Hair follicle dermal papilla cell (primary cell): Measurements from ENCODE around the gene WFDC12. TPM values are rescaled to one million over a fixed set of nuclear protein-coding genes. Genes with fewer than 3 reads are reported as not detected.

ENCODE experiments used
- total RNA-seq: library from RNA; depleted of rRNA; stranded (reverse); fragments of >200 nt; gene quantifications from 2 replicates; pipeline ENCODE4 v1.2.3, GENCODE V29; 2012

WFDC12 gene, protein sequence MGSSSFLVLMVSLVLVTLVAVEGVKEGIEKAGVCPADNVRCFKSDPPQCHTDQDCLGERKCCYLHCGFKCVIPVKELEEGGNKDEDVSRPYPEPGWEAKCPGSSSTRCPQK
- not detected in 2 replicates for total RNA-seq

DNA sequence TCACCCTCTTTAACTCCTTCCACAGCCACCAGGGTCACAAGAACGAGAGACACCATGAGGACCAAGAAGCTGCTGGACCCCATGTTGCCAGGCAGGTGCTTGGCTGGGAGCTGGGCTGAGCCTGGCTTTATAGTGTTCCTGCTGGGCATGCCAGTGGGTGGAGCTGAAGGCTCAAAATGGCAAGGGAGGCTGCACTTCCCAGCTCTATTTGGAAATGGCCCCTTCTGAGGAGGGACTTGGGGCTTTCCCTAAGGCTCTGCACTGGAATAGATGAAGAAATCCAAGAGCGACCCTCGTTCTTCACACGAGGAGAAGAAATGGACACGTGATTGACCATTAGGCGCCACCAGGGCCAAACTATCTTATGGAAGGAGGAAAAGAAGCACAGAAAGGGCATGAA is at the start of gene WFDC12:
TSS of gene WFDC12 (minus strand) at position 101 of the 400 bp plus-strand sequence. CDS start at position 83, 18 bp downstream.

DNA sequence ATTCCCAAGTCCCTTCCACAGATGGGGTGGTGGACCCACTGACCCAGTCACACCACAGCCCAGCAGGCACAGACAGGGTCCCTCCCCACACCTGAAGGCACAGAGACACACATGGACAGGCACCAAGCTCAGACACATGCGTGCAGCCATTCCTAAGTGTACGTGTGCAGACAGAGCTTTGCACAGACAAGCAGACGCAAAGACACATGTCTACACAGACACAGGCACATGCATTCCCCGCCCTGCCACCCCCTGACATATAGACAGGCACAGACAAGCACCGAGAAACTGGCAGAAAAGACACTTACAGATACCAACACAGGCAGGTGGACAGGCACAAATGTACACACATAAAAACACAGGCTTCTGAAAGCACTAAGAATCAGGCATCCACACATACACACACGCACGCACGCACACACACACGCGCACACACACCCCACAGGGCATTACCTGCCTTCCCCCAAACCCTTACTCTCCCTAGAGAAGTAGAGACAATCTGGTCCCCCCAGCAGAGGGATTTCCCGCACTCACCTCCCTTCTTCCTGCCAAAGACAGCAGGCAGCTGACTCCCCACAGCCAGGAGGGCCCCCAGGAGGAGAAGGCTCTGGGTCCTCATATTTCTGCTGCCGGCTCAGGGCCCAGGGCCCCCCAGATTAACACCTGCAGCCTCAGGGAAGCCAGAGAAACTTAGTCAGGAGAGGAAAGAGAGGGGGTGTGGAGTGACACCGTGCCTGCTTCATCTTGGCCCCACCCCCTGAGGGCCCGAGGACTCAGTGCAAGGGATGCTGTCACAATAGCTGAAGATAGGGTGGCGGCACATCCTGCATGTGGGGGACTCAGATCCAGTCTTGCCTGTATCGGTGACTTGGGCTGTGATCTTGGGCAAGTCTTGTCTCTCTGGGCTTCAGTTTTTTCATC is 9.5 kb downstream of the WFDC12 start, which contains the start of gene WFDC5:
TSS of gene WFDC5 (minus strand) at position 710 of the 921 bp plus-strand sequence. CDS start at position 619, 91 bp downstream.

DNA sequence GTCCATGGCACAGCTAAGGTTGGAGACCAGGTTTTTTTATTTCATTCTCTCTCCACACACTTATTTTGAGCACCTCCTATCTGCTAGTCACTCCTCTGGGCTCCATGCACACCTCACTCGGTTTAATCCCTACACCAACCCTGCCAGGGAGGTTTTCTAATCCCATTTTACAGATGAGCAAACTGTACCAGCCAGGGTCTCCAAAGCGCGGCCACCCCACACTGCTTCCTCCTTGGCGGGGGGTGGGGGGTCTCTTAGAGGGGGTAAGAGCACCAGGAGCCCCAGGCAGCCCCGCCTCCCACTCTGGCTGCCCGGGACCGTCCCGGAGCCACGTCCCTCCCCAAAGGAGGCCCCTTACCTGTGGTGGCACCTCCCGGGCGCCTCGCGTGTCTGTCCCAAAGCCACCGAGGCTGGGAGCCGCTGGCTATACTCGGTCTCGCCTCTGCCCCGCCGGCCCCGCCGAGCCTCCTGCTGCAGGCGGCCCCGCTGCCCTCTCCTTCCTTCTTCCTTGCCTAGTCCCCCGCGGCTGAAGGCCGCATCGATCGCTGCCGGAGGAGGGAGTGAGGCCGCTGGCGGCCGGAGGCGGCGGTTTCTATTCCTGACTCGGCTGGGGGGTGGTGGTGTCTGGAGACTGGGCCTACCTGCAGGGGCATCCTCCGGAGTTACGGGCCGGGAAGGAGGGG is 23.6 kb downstream of the WFDC12 start, which contains the start of gene KCNS1:
TSS of gene KCNS1 (minus strand) at position 565 of the 683 bp plus-strand sequence. CDS start 1,891 bp downstream, outside the sequence.

Other genes starting within 250 kb of the WFDC12 start
- 131 and 148 TPM in 2 replicates for gene YWHAB, start 238.8 kb downstream of the WFDC12 start, total RNA-seq
- gene PABPC1L, start 214.4 kb downstream of the WFDC12 start, total RNA-seq, result 9.2 and 13.5 TPM in 2 replicates
- gene TOMM34, start 164.1 kb downstream of the WFDC12 start, total RNA-seq, result 17.0 and 22.8 TPM in 2 replicates
- gene STK4, start 158.0 kb downstream of the WFDC12 start, total RNA-seq, result 35.2 and 36.1 TPM in 2 replicates
- 5.3 and 5.5 TPM in 2 replicates for gene KCNS1, start 23.3 kb downstream of the WFDC12 start, total RNA-seq
- not detected in 2 replicates for gene WFDC5, start 9.3 kb downstream of the WFDC12 start, total RNA-seq
- not detected in 2 replicates for gene PI3, start 50.4 kb upstream of the WFDC12 start, total RNA-seq
- gene SEMG1, start 82.6 kb upstream of the WFDC12 start, total RNA-seq, result not detected in 2 replicates
- gene SEMG2, start 96.9 kb upstream of the WFDC12 start, total RNA-seq, result not detected in 2 replicates
- not detected in 2 replicates for gene SLPI, start 130.1 kb upstream of the WFDC12 start, total RNA-seq
- not detected in 2 replicates for gene RBPJL, start 182.4 kb upstream of the WFDC12 start, total RNA-seq
- gene MATN4, start 183.8 kb upstream of the WFDC12 start, total RNA-seq, result not detected in 2 replicates
- gene SDC4, start 224.0 kb upstream of the WFDC12 start, total RNA-seq, result 170 and 210 TPM in 2 replicates
- 32.5 and 33.3 TPM in 2 replicates for gene SYS1, start 238.7 kb upstream of the WFDC12 start, total RNA-seq